GM19239 (cell line): Measurements from ENCODE around the gene PMEPA1.

ENCODE experiments used
- DNase-seq: peaks from one replicate; pipeline ENCODE4 v3.0.0; 2011; ENCODE audit warnings: low spot score; ENCODE audit not compliant: insufficient read length
- FAIRE-seq: peaks from 2 replicates; lab custom pipeline; 2011; peaks lifted over from hg19 to GRCh38; lab: Jason Lieb, UNC

Gene PMEPA1

GRCh38 chr20:57682184-57683101 lies 27.4 kb downstream of the PMEPA1 start:
- FAIRE-seq (peak; percentile 99), DNase-seq (peak; percentile 50)

GRCh38 chr20:57680934-57681914 lies 28.6 kb downstream of the PMEPA1 start:
- peak; percentile 92 for FAIRE-seq
- DNase-seq: no peak

- FAIRE-seq: peak; percentile 97
- DNase-seq: peak; percentile 67
These were observed 29.6 kb downstream of the PMEPA1 start for GRCh38 chr20:57680131-57680716.

- FAIRE-seq: peak; percentile 21
- no peak for DNase-seq
These were observed 30.7 kb downstream of the PMEPA1 start for GRCh38 chr20:57679113-57679512.

- FAIRE-seq: no peak
- no peak for DNase-seq
These were observed 31.5 kb downstream of the PMEPA1 start for GRCh38 chr20:57678340-57678739.

GRCh38 chr20:57677584-57677982 lies 32.2 kb downstream of the PMEPA1 start:
- FAIRE-seq: no peak
- DNase-seq: no peak

- FAIRE-seq (no peak), DNase-seq (no peak)
These were observed 32.9 kb downstream of the PMEPA1 start for GRCh38 chr20:57676589-57677583.

GRCh38 chr20:57675773-57676172 lies 34.0 kb downstream of the PMEPA1 start:
- FAIRE-seq (no peak), DNase-seq (no peak)

- FAIRE-seq: no peak
- DNase-seq: no peak
These were observed 36.8 kb downstream of the PMEPA1 start for GRCh38 chr20:57672953-57673575.

GRCh38 chr20:57672164-57672563 lies 37.7 kb downstream of the PMEPA1 start:
- DNase-seq (no peak), FAIRE-seq (no peak)

- FAIRE-seq (no peak), DNase-seq (no peak)
These were observed 38.2 kb downstream of the PMEPA1 start for GRCh38 chr20:57671662-57672061.

- no peak for DNase-seq
- FAIRE-seq: no peak
These were observed 38.8 kb downstream of the PMEPA1 start for GRCh38 chr20:57671072-57671391.

GRCh38 chr20:57670288-57671071 lies 39.3 kb downstream of the PMEPA1 start:
- FAIRE-seq (no peak), DNase-seq (no peak)

- FAIRE-seq (no peak), DNase-seq (no peak)
These were observed 40.2 kb downstream of the PMEPA1 start for GRCh38 chr20:57669632-57670031.

GRCh38 chr20:57667924-57668782 lies 41.7 kb downstream of the PMEPA1 start:
- FAIRE-seq (no peak), DNase-seq (no peak)

GRCh38 chr20:57667388-57667787 lies 42.4 kb downstream of the PMEPA1 start:
- DNase-seq (no peak), FAIRE-seq (no peak)

GRCh38 chr20:57666834-57667157 lies 43.0 kb downstream of the PMEPA1 start:
- DNase-seq (no peak), FAIRE-seq (no peak)
